HL-60 (cell line): ENCODE results near the gene ARHGAP26.

ENCODE experiments used
- DNase-seq, 2 experiments: peaks; one replicate each; pipeline ENCODE4 v3.0.0-alpha.2; 2010 to 2020; ENCODE audit warnings: low read depth in 1 of 2, low spot score in 1 of 2
- H3K27ac ChIP-seq: fragments of 250-450 bp; sonication (Bioruptor Pico); replicated peaks from 2 replicates; pipeline ENCODE4 v1.5.1; 2020; ENCODE audit warnings: mild to moderate bottlenecking, moderate library complexity
- H3K27me3 ChIP-seq: fragments of 250-450 bp; sonication (Bioruptor Pico); 2 replicates; pipeline ENCODE4 v1.5.1; 2021; ENCODE audit warnings: mild to moderate bottlenecking, moderate library complexity; ENCODE audit not compliant: insufficient read depth, poor library complexity, severe bottlenecking
- H3K4me3 ChIP-seq: replicated peaks from 2 replicates; pipeline ENCODE4 v1.5.1; 2011; ENCODE audit warnings: mild to moderate bottlenecking, control low read depth, low read length; ENCODE audit not compliant: insufficient read depth
- GABPA ChIP-seq: IDR thresholded peaks from 2 replicates; pipeline ENCODE4 v1.6.1; 2012; ENCODE audit warnings: low read depth
- POLR2AphosphoS5 ChIP-seq: IDR thresholded peaks from 2 replicates; pipeline ENCODE4 v1.6.1; 2012; ENCODE audit warnings: low read depth
- SPI1 ChIP-seq: IDR thresholded peaks from 2 replicates; pipeline ENCODE4 v1.6.1; 2012; ENCODE audit warnings: low read depth, mild to moderate bottlenecking, borderline replicate concordance
- TF ChIP-seq, protein P1 (sequence below): IDR thresholded peaks from one replicate; pipeline ENCODE4 v1.5.1; 2011; ENCODE audit warnings: low read length, control low read depth, inconsistent platforms; ENCODE audit not compliant: insufficient read depth
- TF ChIP-seq, protein P2 (sequence below): IDR thresholded peaks from 2 replicates; pipeline ENCODE4 v1.6.1; 2012; ENCODE audit warnings: low read depth; ENCODE audit not compliant: insufficient replicate concordance

Gene ARHGAP26

DNA sequence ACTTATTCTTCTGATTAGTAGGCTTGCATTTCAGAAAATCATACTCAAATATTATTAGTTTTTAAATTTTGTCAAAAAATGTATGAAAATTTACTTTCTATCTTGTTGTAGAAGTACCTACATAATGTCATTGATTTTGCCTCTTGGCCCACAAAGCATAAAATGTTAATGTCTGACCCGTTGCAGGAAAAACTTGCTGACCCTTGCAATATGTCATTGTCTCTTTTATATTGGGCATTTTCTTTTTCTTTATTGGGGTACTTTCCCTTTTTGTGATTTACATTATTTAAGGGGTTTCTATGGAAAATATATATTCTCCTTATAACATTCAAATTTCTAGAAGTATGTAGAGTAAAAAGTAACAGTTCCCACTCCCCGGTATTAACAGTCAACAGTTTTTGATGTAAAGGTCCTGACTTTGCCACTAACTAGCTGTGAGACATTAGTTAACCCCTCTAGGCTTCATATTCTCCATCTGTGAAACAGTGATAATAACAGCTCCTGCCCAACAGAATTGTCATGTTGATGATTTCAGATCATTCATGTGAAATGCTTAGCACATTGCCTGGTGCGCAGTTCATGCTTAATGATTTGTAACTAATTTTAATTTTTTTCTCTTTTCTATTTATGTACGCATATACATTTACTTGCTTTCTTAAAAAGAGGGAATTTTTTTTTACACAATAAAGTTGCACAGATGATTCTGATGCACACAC is 243.2 kb downstream of the ARHGAP26 start:
- TF ChIP-seq POLR2AphosphoS5: no peak
- no peak for TF ChIP-seq GABPA
- TF ChIP-seq, protein P1, sequence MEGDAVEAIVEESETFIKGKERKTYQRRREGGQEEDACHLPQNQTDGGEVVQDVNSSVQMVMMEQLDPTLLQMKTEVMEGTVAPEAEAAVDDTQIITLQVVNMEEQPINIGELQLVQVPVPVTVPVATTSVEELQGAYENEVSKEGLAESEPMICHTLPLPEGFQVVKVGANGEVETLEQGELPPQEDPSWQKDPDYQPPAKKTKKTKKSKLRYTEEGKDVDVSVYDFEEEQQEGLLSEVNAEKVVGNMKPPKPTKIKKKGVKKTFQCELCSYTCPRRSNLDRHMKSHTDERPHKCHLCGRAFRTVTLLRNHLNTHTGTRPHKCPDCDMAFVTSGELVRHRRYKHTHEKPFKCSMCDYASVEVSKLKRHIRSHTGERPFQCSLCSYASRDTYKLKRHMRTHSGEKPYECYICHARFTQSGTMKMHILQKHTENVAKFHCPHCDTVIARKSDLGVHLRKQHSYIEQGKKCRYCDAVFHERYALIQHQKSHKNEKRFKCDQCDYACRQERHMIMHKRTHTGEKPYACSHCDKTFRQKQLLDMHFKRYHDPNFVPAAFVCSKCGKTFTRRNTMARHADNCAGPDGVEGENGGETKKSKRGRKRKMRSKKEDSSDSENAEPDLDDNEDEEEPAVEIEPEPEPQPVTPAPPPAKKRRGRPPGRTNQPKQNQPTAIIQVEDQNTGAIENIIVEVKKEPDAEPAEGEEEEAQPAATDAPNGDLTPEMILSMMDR: no peak
- TF ChIP-seq, protein P2, sequence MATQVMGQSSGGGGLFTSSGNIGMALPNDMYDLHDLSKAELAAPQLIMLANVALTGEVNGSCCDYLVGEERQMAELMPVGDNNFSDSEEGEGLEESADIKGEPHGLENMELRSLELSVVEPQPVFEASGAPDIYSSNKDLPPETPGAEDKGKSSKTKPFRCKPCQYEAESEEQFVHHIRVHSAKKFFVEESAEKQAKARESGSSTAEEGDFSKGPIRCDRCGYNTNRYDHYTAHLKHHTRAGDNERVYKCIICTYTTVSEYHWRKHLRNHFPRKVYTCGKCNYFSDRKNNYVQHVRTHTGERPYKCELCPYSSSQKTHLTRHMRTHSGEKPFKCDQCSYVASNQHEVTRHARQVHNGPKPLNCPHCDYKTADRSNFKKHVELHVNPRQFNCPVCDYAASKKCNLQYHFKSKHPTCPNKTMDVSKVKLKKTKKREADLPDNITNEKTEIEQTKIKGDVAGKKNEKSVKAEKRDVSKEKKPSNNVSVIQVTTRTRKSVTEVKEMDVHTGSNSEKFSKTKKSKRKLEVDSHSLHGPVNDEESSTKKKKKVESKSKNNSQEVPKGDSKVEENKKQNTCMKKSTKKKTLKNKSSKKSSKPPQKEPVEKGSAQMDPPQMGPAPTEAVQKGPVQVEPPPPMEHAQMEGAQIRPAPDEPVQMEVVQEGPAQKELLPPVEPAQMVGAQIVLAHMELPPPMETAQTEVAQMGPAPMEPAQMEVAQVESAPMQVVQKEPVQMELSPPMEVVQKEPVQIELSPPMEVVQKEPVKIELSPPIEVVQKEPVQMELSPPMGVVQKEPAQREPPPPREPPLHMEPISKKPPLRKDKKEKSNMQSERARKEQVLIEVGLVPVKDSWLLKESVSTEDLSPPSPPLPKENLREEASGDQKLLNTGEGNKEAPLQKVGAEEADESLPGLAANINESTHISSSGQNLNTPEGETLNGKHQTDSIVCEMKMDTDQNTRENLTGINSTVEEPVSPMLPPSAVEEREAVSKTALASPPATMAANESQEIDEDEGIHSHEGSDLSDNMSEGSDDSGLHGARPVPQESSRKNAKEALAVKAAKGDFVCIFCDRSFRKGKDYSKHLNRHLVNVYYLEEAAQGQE: no peak
- TF ChIP-seq SPI1: no peak
- no peak for DNase-seq
- Histone ChIP-seq H3K27me3 (no peaks in the 10 kb centered on the region), H3K4me3 (no peak overlapping the region), H3K27ac (no peak overlapping the region)

DNA sequence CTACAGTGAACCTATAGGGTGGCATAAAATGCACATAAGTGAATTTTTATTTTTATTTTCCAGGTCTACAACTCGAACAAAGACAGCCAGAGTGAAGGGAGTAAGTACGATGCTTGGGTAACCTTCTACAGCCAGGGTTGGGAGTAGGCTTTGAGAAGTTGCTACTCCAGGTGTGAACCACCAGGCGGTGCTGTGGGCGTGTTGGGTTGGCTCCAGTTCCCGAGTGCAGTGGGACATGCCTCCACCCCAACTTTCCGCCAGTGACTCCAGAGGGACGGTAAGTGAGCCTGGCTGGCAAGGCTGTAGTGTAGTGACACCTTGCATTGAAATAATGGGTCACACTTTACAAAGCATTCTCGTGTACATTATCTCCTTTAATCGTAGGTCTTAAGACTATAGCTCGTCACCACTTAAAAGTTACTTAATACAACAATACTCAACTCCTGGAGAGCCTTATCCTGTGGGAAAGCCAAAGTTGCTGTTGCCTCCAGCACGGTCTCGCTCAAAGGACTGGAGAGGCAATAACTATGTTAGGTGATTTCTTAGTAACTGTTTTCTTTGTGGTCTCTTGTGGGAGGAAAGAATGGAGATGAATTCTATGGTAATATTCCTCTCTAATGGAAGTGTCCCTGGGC is 244.0 kb downstream of the ARHGAP26 start:
- DNase-seq: peak in 1 of 2 experiments; percentile 37
- no peaks in the 10 kb centered on the region for H3K27me3 ChIP-seq
- H3K27ac ChIP-seq: no peak overlapping the region
- no peak for TF ChIP-seq GABPA
- TF ChIP-seq, protein P1: peak; percentile 9
- no peak overlapping the region for H3K4me3 ChIP-seq

DNA sequence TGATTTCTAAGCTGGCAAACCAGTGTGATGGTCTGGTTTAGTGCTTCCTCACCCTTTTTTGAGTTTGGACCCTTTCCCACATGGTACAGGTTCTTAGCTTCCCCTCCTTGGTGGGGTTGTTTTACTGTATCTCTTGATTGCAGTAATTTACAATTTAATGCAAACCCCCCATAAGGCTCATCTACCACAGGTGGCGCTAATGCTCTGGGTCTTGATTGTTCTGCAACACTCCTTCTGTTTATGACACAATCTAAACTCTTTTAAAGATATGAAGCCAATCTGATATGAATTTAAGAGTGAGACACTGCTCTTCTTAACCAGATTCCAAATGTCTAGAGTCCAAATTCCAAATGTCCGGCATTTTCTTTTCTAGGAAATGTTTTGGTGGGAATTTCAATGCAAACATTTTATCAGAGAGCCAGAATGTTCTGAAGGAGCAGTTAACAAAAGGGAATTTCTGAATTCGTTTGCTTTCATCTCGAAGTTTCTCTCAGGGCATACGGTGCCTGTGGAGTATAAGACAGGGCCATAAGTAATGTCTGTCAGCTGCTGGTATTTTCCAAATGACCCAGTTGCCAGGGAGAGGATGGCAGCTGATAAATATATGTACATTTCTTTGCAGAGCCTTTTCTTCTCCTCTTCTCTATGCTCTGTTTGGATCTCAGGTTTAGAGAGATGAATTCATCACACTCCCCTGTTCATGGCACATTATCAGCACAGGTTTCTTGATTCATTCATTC is 246.8 kb downstream of the ARHGAP26 start:
- no peak overlapping the region for H3K4me3 ChIP-seq
- no peak overlapping the region for H3K27ac ChIP-seq
- peak in 1 of 2 experiments; percentile 29 for DNase-seq
- H3K27me3 ChIP-seq: no peaks in the 10 kb centered on the region
- no peak for TF ChIP-seq SPI1
- no peak for TF ChIP-seq GABPA

DNA sequence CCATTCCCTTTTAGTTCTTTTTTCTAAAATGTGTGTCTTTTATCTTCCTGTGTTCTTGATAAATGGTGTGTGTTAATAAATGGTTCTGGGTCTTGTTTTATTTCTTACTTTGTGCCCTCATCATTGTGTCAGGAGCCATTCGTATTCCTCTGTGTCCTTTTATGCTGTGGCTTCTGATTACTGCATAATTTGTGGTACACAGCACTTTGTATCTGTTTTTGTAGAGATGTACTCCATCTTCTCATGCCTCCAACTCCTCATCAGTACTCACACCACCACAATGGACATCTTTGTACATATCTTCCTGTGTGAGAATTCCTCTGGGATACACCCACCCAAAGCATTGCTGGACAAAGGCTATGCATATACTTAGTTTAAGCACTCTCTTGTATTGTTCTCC is 247.4 kb downstream of the ARHGAP26 start:
- Histone ChIP-seq H3K27me3 (no peaks in the 10 kb centered on the region), H3K27ac (no peak overlapping the region), H3K4me3 (no peak overlapping the region)
- DNase-seq: no peak
- TF ChIP-seq, protein P1: no peak
- TF ChIP-seq, protein P2: no peak
- TF ChIP-seq GABPA: no peak
- TF ChIP-seq SPI1: no peak
- no peak for TF ChIP-seq POLR2AphosphoS5
